HFFc6 (cell line): Measurements from ENCODE around the gene PIK3C3. TPM values are rescaled to one million over a fixed set of nuclear protein-coding genes. Genes with fewer than 3 reads are reported as not detected.

Source experiments
- DNase-seq: peaks from one replicate; pipeline ENCODE4 v3.0.0-alpha.2; 2018
- H3K27ac Mint-ChIP-seq: 2 replicates; pipeline ENCODE4 v1.8.0; 2020; ENCODE audit warnings: mild to moderate bottlenecking, mixed read lengths
- H3K27me3 Mint-ChIP-seq: 2 replicates; pipeline ENCODE4 v1.8.0; 2021; ENCODE audit warnings: mild to moderate bottlenecking, moderate library complexity, mixed read lengths; ENCODE audit not compliant: insufficient read depth
- H3K36me3 Mint-ChIP-seq: 2 replicates; pipeline ENCODE4 v1.8.0; 2021; ENCODE audit warnings: low read depth, mixed read lengths
- H3K4me1 Mint-ChIP-seq: 2 replicates; pipeline ENCODE4 v1.8.0; 2020; ENCODE audit warnings: low read depth, mixed read lengths
- H3K4me3 Mint-ChIP-seq: 2 replicates; pipeline ENCODE4 v1.8.0; 2020; ENCODE audit warnings: mild to moderate bottlenecking, moderate library complexity, mixed read lengths
- H3K9me3 Mint-ChIP-seq: 2 replicates; pipeline ENCODE4 v1.8.0; 2020; ENCODE audit warnings: mild to moderate bottlenecking, mixed read lengths
- total RNA-seq, 6 experiments: library from RNA; stranded (reverse); fragmentation: NEBNext Ultra II Directional; extraction: Animal tissue kit (Norgen Biotek cat#: 25700); gene quantifications; 2 replicates in 1 of 6; 3 replicates in 5 of 6; pipeline ENCODE4 v1.2.3, GENCODE V29; 2021
- TF ChIP-seq, protein P1 (sequence below): fragments of 200-600 bp; sonication (generic); IDR thresholded peaks from 2 replicates; pipeline ENCODE4 v1.5.0; 2021; ENCODE audit warnings: antibody characterized with exemption, mild to moderate bottlenecking

PIK3C3 gene
- total RNA-seq, 6 experiments from 2014 or later, result 38.3 to 61.7 (median 47.6) TPM

- TF ChIP-seq, protein P1, sequence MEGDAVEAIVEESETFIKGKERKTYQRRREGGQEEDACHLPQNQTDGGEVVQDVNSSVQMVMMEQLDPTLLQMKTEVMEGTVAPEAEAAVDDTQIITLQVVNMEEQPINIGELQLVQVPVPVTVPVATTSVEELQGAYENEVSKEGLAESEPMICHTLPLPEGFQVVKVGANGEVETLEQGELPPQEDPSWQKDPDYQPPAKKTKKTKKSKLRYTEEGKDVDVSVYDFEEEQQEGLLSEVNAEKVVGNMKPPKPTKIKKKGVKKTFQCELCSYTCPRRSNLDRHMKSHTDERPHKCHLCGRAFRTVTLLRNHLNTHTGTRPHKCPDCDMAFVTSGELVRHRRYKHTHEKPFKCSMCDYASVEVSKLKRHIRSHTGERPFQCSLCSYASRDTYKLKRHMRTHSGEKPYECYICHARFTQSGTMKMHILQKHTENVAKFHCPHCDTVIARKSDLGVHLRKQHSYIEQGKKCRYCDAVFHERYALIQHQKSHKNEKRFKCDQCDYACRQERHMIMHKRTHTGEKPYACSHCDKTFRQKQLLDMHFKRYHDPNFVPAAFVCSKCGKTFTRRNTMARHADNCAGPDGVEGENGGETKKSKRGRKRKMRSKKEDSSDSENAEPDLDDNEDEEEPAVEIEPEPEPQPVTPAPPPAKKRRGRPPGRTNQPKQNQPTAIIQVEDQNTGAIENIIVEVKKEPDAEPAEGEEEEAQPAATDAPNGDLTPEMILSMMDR, result no peak
- H3K4me1 Mint-ChIP-seq, result no peaks in the 10 kb centered on the region
- H3K9me3 Mint-ChIP-seq, result no peaks in the 10 kb centered on the region
- no peak overlapping the region for H3K4me3 Mint-ChIP-seq
- H3K27ac Mint-ChIP-seq, result no peak overlapping the region
- H3K36me3 Mint-ChIP-seq, result no peaks in the 10 kb centered on the region
- no peak for DNase-seq
- H3K27me3 Mint-ChIP-seq, result no peaks in the 10 kb centered on the region
Observed at GRCh38 chr18:41921770-41922169, 33.3 kb upstream of the PIK3C3 start.

- no peaks in the 10 kb centered on the region for H3K27me3 Mint-ChIP-seq
- no peaks in the 10 kb centered on the region for H3K36me3 Mint-ChIP-seq
- no peak overlapping the region for H3K4me3 Mint-ChIP-seq
- no peak for DNase-seq
- H3K27ac Mint-ChIP-seq, result no peak overlapping the region
- H3K9me3 Mint-ChIP-seq, result no peaks in the 10 kb centered on the region
- H3K4me1 Mint-ChIP-seq, result no peaks in the 10 kb centered on the region
- TF ChIP-seq, protein P1, result no peak
Observed at GRCh38 chr18:41922176-41922575, 32.9 kb upstream of the PIK3C3 start.

DNA sequence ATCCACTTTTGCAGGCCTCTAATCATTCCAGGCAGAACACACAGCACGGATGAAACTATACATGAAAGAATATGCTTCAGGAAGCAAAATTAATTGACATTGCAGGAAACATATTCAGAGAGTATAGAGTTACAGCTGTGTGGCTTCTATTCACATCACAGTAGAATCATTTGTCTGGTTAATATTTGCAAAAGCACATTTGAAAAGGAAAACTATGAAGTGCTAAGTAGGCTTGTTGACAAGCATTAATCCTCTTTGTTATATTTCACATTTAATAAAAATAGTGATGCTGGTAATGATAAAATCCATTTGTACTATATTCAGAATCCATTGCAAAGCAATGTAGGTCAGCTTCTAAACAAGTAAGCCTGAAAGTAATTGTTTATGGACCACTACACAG, 32.2 kb upstream of the PIK3C3 start:
- Mint-ChIP-seq H3K4me1 (no peaks in the 10 kb centered on the region), H3K36me3 (no peaks in the 10 kb centered on the region), H3K9me3 (no peaks in the 10 kb centered on the region), H3K4me3 (no peak overlapping the region), H3K27ac (no peak overlapping the region), H3K27me3 (no peaks in the 10 kb centered on the region)
- TF ChIP-seq, protein P1, result no peak
- DNase-seq, result no peak

DNA sequence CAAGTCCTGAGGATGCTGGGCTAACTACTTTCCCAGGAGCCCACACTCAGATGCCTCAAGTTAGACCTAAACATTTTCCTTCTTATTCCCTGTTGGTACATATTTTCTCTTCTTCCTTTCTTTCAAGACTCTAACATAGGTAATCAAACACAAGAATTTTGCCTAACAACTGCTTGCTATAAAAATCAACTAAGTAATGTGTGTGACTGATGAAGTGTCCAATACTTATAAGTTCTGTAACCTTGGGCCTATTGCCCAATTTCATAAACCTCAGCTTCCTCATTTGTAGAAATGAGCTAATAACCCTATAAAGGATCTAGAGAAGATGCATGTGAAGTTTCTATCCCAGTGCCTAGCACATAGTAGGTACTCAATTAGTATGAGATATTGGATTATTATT, 31.6 kb upstream of the PIK3C3 start:
- H3K4me1 Mint-ChIP-seq, result no peaks in the 10 kb centered on the region
- no peaks in the 10 kb centered on the region for H3K36me3 Mint-ChIP-seq
- no peak for DNase-seq
- no peak overlapping the region for H3K4me3 Mint-ChIP-seq
- H3K9me3 Mint-ChIP-seq, result no peaks in the 10 kb centered on the region
- no peak overlapping the region for H3K27ac Mint-ChIP-seq
- TF ChIP-seq, protein P1, result no peak
- H3K27me3 Mint-ChIP-seq, result no peaks in the 10 kb centered on the region

GRCh38 chr18:41928581-41928980, 26.5 kb upstream of the PIK3C3 start:
- H3K9me3 Mint-ChIP-seq, result no peaks in the 10 kb centered on the region; the same call in 1 of the 2 replicates
- H3K4me1 Mint-ChIP-seq, result 0 out of 2 replicates have a peak, but pooled peaks cover 10% of the 10 kb centered on the region
- TF ChIP-seq, protein P1, result no peak
- no peak overlapping the region for H3K27ac Mint-ChIP-seq
- no peaks in the 10 kb centered on the region for H3K36me3 Mint-ChIP-seq
- no peaks in the 10 kb centered on the region; the same call in 1 of the 2 replicates for H3K27me3 Mint-ChIP-seq
- no peak overlapping the region for H3K4me3 Mint-ChIP-seq
- no peak for DNase-seq

DNA sequence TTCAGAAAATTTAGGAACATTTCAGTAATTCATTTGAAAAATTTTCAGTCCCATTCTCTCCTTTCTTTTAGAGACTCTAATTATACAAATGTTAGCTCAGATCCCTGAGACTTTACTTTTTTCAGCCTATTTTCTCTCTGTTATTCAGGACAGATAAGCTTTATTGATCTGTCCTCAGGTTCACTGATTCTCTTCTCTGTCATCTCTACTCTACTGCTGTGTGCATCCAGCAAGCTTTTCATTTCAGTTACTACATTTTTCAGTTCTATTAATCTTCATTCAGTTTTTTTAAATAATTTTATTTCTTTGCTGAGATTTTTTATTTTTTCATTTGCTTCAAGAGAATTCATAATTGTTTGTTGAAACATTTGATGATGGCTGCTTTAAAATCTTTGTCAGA, 22.1 kb upstream of the PIK3C3 start:
- Mint-ChIP-seq H3K9me3 (no peaks in the 10 kb centered on the region; the same call in 1 of the 2 replicates), H3K27ac (no peak overlapping the region)

More for the DNA sequence above, 22.1 kb upstream of the PIK3C3 start:
- H3K36me3 Mint-ChIP-seq, result no peaks in the 10 kb centered on the region
- H3K27me3 Mint-ChIP-seq, result no peaks in the 10 kb centered on the region; the same call in 1 of the 2 replicates
- TF ChIP-seq, protein P1, result no peak
- H3K4me3 Mint-ChIP-seq, result no peak overlapping the region
- peaks cover 30% of the 10 kb centered on the region for H3K4me1 Mint-ChIP-seq
- no peak for DNase-seq
